Adrenal gland (tissue), 12 donors: ENCODE data around the gene ICA1. TPM values are rescaled to one million over a fixed set of nuclear protein-coding genes. Genes with fewer than 3 reads are reported as not detected.

Experiments used
- DNase-seq, 7 donors: peaks; one replicate each; pipeline ENCODE4 v3.0.0-alpha.2; 2019 to 2020
- H3K27ac ChIP-seq, 5 donors: fragments of 200-600 bp; sonication (generic) in 4 of 5; 1 replicate in 3 of 5; 2 replicates in 2 of 5; pipeline versions ENCODE4 v1.5.1 to v1.8.0; 2016 to 2020; ENCODE audit warnings: mild to moderate bottlenecking in 1 of 5
- H3K27me3 ChIP-seq: fragments of 200-600 bp; 2 replicates; pipeline ENCODE4 v1.8.0; 2021
- H3K36me3 ChIP-seq, 2 donors: fragments of 200-600 bp; replicated peaks in 1 of 2; 1 replicate in 1 of 2; 2 replicates in 1 of 2; pipeline versions ENCODE4 v1.5.1 to v1.8.0; 2018 to 2022
- H3K4me1 ChIP-seq, 2 donors: fragments of 200-600 bp; replicated peaks in 1 of 2; 1 replicate in 1 of 2; 2 replicates in 1 of 2; pipeline versions ENCODE4 v1.5.1 to v1.8.0; 2018 to 2021
- H3K4me3 ChIP-seq, 4 donors: fragments of 200-600 bp; sonication (generic) in 3 of 4; one replicate each; pipeline ENCODE4 v1.5.1; 2016 to 2018
- H3K9me3 ChIP-seq, 3 donors: fragments of 200-600 bp; sonication (generic) in 1 of 3; replicated peaks in 1 of 3; 1 replicate in 2 of 3; 2 replicates in 1 of 3; pipeline versions ENCODE4 v1.5.1 to v1.8.0; 2016 to 2021
- POLR2A ChIP-seq, 2 donors: fragments of 450-650 bp; IDR thresholded peaks; one replicate each; pipeline ENCODE4 v1.6.1; 2017; ENCODE audit warnings: antibody characterized with exemption in 2 of 2, mild to moderate bottlenecking in 2 of 2, moderate library complexity in 1 of 2
- WGBS, 4 donors: extraction: QIAGEN DNeasy Blood & Tissue Kit in 2 of 4; methylation state at CpG; one replicate each; pipeline versions ENCODE4 v1.1.5 to v1.1.7; 2013 to 2017; 5-methylcytosine and 5-hydroxymethylcytosine counted together
- intact Hi-C, 2 donors: fragments of 100-400 bp; cut with DNase I; formaldehyde crosslinking; loops; one replicate each; pipeline versions ENCODE4 v1.14.1 to v1.15.0; 2022 to 2023
- polyA plus RNA-seq, 3 donors: library from polyadenylated mRNA; stranded (reverse); fragments of 200-250 nt in 2 of 3; fragments of 350-450 nt in 1 of 3; fragmentation: Illumina TruSeq in 1 of 3; extraction: RNeasy Lipid Tissue Mini Kit (QIAGEN cat#74804) in 1 of 3; gene quantifications; one replicate each; pipeline ENCODE4 v1.2.3, GENCODE V29; 2013 to 2014
- total RNA-seq, 9 donors: library from RNA; depleted of rRNA in 4 of 9; stranded (reverse); fragments of >200 nt in 4 of 9; fragments of 120-200 nt in 1 of 9; fragmentation: NEBNext Ultra II Directional in 1 of 9; extraction: Animal tissue kit (Norgen Biotek cat#: 25700) in 1 of 9; gene quantifications; one replicate each; pipeline versions ENCODE4 v1.1.0 to v1.2.4, GENCODE V29; 2013 to 2023
- TF ChIP-seq, protein P1 (sequence below), 6 experiments: fragments of 450-650 bp in 4 of 6; fragments of 200-600 bp in 2 of 6; sonication (generic) in 1 of 6; IDR thresholded peaks; 1 replicate in 5 of 6; 2 replicates in 1 of 6; pipeline versions ENCODE4 v1.5.1 to v1.8.0; 2016 to 2021; ENCODE audit warnings: antibody characterized with exemption in 6 of 6, mild to moderate bottlenecking in 2 of 6, moderate library complexity in 1 of 6
- donor health status: healthy with polysubstance abuse.
- donor health status: Bipolar disorder and iron deficiency.
- donor health status: DM: yes; HTN: yes; CAD: no.
- donor health status: DM: no; HTN: no; CAD: no.
- donor health status: DM: no; HTN: no; CAD: no.
- donor health status: DM: yes; HTN: yes; CAD: no.

ICA1 gene
- total and polyA plus RNA-seq, 12 donors, result 5.0 to 16.1 (median 8.4) TPM; not detected in 1

DNA sequence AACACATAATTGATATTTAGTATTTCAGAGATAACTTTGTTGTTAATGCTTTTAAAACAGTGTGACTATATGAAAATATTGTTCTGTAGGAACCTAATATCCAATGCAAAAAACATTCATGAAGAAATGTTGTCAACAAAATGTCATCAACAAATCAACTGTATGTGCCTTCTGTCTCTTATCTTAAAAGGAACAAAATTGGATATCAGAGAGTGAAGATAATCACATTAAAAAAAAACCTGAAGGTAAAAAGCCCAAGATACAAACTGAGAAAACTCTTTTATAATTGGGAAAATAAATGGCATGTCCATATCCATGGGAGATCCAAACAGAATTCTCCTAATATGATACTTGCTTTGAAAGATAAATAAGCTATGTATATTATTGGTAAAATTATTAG, 33.9 kb downstream of the ICA1 start:
- intact Hi-C loops, result no loop called here
- Histone ChIP-seq H3K27me3 (no peaks in the 10 kb centered on the region), H3K36me3 (no peaks in the 10 kb centered on the region), H3K4me3 (no peak overlapping the region), H3K9me3 (no peaks in the 10 kb centered on the region), H3K27ac (no peak overlapping the region), H3K4me1 (no peaks in the 10 kb centered on the region)
- DNase-seq, result no peak
- TF ChIP-seq POLR2A (IDR thresholded peaks at IDR 0.05), result no peak

DNA sequence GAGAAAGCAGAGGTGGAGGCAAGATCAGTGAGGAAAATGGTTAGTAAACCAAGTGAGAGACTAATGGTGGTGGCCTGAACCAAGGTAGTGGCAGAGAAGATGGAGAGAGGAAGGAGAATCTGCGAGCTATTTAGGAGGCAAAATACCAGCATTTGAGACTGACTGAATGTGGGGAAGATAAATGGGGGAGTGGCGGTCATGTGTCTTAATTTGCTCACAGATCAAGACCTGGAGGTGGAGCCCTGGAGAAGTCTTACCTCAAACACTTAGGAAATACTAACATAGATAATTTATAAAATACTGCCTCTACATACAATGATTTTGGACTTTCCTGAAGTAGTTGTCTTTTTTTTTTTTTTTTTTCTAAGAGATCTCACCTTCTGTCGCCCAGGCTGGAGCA, 34.7 kb downstream of the ICA1 start:
- intact Hi-C loops, result no loop called here
- no peak overlapping the region for H3K4me3 ChIP-seq
- 80 to 89% (median 82%) methylated on average over 3 of the region's 3 CpGs for WGBS, 4 donors
- H3K27ac ChIP-seq, result no peak overlapping the region
- TF ChIP-seq, protein P1, sequence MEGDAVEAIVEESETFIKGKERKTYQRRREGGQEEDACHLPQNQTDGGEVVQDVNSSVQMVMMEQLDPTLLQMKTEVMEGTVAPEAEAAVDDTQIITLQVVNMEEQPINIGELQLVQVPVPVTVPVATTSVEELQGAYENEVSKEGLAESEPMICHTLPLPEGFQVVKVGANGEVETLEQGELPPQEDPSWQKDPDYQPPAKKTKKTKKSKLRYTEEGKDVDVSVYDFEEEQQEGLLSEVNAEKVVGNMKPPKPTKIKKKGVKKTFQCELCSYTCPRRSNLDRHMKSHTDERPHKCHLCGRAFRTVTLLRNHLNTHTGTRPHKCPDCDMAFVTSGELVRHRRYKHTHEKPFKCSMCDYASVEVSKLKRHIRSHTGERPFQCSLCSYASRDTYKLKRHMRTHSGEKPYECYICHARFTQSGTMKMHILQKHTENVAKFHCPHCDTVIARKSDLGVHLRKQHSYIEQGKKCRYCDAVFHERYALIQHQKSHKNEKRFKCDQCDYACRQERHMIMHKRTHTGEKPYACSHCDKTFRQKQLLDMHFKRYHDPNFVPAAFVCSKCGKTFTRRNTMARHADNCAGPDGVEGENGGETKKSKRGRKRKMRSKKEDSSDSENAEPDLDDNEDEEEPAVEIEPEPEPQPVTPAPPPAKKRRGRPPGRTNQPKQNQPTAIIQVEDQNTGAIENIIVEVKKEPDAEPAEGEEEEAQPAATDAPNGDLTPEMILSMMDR (IDR thresholded peaks at IDR 0.05), result no peak
- TF ChIP-seq POLR2A (IDR thresholded peaks at IDR 0.05), result no peak
- no peaks in the 10 kb centered on the region for H3K9me3 ChIP-seq
- no peaks in the 10 kb centered on the region for H3K36me3 ChIP-seq
- H3K4me1 ChIP-seq, result no peaks in the 10 kb centered on the region
- no peaks in the 10 kb centered on the region for H3K27me3 ChIP-seq
- no peak for DNase-seq

DNA sequence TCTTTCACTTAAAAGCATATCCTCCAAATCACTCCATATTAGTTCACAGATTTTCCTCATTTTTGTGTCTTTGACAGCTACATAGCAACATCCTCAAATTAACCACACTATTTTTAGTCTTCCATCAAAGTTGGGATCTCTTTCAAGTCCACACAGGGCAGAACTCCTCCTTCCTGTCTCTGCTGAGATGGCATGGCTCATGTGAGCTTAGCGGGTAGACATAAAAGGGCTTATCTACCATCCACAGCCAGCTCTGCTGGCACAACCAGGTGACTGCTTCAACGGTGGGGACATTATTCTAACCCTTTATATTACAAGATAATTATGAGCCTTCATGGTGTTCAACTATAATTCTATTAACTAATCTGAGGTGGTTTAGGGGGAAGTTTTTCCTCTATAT, 35.5 kb downstream of the ICA1 start:
- intact Hi-C loops, result no loop called here
- no peak for DNase-seq
- Histone ChIP-seq H3K9me3 (no peaks in the 10 kb centered on the region), H3K4me1 (no peaks in the 10 kb centered on the region), H3K4me3 (no peak overlapping the region), H3K27ac (no peak overlapping the region), H3K36me3 (no peaks in the 10 kb centered on the region), H3K27me3 (no peaks in the 10 kb centered on the region)
- TF ChIP-seq, protein P1 (IDR thresholded peaks at IDR 0.05), result no peak
- TF ChIP-seq POLR2A (IDR thresholded peaks at IDR 0.05), result no peak
- WGBS, 4 donors, result 34 to 57% (median 51%) methylated on average over 2 of the region's 2 CpGs

DNA sequence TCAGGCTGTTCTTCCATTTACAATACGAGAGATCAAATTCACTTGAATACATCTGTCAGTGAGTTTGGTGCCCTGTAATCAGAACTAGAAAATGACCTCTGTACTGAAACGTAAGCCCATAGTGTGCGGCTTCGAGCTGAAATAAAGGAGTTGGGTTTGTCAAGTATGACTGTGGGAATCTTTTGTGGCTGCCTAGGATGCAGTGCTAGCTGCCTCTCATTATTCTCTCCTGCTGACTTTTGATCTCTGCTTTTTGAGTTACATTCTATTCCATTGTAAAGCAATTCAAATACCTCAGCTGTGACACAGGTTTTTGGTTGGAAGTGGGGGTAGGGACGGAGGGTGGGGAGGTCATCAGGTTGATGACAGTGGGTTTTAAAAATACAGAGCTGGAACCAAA, 40.4 kb downstream of the ICA1 start:
- DNase-seq, result no peak
- H3K4me1 ChIP-seq, result no peaks in the 10 kb centered on the region
- H3K36me3 ChIP-seq, result no peaks in the 10 kb centered on the region
- WGBS, 4 donors, result 87 to 96% (median 89%) methylated on average over 5 of the region's 5 CpGs
- H3K4me3 ChIP-seq, result no peak overlapping the region
- H3K9me3 ChIP-seq, result no peaks in the 10 kb centered on the region
- no peak overlapping the region for H3K27ac ChIP-seq
- TF ChIP-seq, protein P1 (IDR thresholded peaks at IDR 0.05), result no peak
- TF ChIP-seq POLR2A (IDR thresholded peaks at IDR 0.05), result no peak
- intact Hi-C loops, result no loop called here
- H3K27me3 ChIP-seq, result no peaks in the 10 kb centered on the region

DNA sequence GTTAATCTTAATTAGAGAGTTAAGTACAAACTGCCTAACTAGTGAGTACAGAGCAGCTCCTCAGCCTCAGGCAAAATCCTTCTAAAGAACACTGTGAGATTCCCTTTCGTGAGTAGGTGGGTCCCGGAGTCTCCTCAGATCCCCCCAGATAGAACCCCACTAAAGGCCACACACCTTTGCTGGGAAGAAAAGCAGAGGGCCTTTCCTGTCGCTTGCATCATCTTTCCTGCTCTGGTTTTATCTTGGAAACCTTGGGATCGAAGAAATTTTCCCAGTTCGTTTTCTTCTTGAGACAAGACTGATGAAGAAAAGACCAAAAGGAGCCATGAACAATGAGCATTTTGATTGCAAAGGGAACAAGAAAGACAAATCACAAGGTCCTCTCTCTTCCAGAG, 40.9 kb downstream of the ICA1 start:
- 84 to 90% (median 87%) methylated on average over 5 of the region's 5 CpGs for WGBS, 4 donors
- Histone ChIP-seq H3K9me3 (no peaks in the 10 kb centered on the region), H3K4me3 (no peak overlapping the region)

More for the DNA sequence above, 40.9 kb downstream of the ICA1 start:
- intact Hi-C loops, result no loop called here
- no peak for TF ChIP-seq POLR2A (IDR thresholded peaks at IDR 0.05)
- no peaks in the 10 kb centered on the region for H3K36me3 ChIP-seq
- no peaks in the 10 kb centered on the region for H3K27me3 ChIP-seq
- no peaks in the 10 kb centered on the region for H3K4me1 ChIP-seq
- no peak for DNase-seq
- no peak overlapping the region for H3K27ac ChIP-seq
